Neuronal stem cell (in vitro differentiated cells): ENCODE results near the gene TIE1.

Source experiments
- DNase-seq: peaks from one replicate; pipeline ENCODE4 v3.0.0-alpha.2; 2013; ENCODE audit warnings: low spot score
- H2AFZ ChIP-seq: one replicate; pipeline ENCODE4 v1.6.1; 2013; ENCODE audit warnings: mild to moderate bottlenecking, low read length, inconsistent platforms
- H2AK5ac ChIP-seq: 2 replicates; pipeline ENCODE4 v1.6.1; 2013; ENCODE audit warnings: low read depth, mild to moderate bottlenecking, inconsistent platforms, low read length, moderate library complexity, mixed read lengths
- H2BK120ac ChIP-seq: 2 replicates; pipeline ENCODE4 v1.6.1; 2013; ENCODE audit warnings: low read depth, mild to moderate bottlenecking, inconsistent platforms, low read length, moderate library complexity, mixed read lengths
- H2BK12ac ChIP-seq: one replicate; pipeline ENCODE4 v1.6.1; 2013; ENCODE audit warnings: low read length, inconsistent platforms
- H2BK15ac ChIP-seq: 2 replicates; pipeline ENCODE4 v1.6.1; 2013; ENCODE audit warnings: mild to moderate bottlenecking, low read length, inconsistent platforms, mixed read lengths
- H2BK5ac ChIP-seq: one replicate; pipeline ENCODE4 v1.6.1; 2013; ENCODE audit warnings: inconsistent platforms, mild to moderate bottlenecking, low read length, moderate library complexity
- H3K14ac ChIP-seq: one replicate; pipeline ENCODE4 v1.6.1; 2013; ENCODE audit warnings: low read length, inconsistent platforms
- H3K18ac ChIP-seq: 2 replicates; pipeline ENCODE4 v1.6.1; 2013; ENCODE audit warnings: low read length, inconsistent platforms
- H3K23ac ChIP-seq: 2 replicates; pipeline ENCODE4 v1.6.1; 2013; ENCODE audit warnings: low read depth, mild to moderate bottlenecking, mixed read lengths, low read length, inconsistent platforms; ENCODE audit not compliant: poor library complexity
- H3K27ac ChIP-seq: replicated peaks from 3 replicates; pipeline ENCODE4 v1.5.1; 2013; ENCODE audit warnings: low read length, inconsistent platforms
- H3K27me3 ChIP-seq, 3 experiments: 2 replicates each; pipeline ENCODE4 v1.6.1; 2013; ENCODE audit warnings: low read length in 3 of 3, mild to moderate bottlenecking in 2 of 3, inconsistent platforms in 1 of 3, low read depth in 1 of 3, mixed read lengths in 1 of 3, moderate library complexity in 1 of 3; ENCODE audit not compliant: control insufficient read depth in 3 of 3, insufficient read depth in 3 of 3
- H3K36me3 ChIP-seq, 2 donors: replicated peaks in 1 of 2; 2 replicates each; pipeline ENCODE4 v1.6.1; 2013; ENCODE audit warnings: low read length in 2 of 2; ENCODE audit not compliant: control insufficient read depth in 2 of 2, insufficient read depth in 2 of 2
- H3K4ac ChIP-seq: 2 replicates; pipeline ENCODE4 v1.6.1; 2013; ENCODE audit warnings: inconsistent platforms, mild to moderate bottlenecking, low read length, moderate library complexity
- H3K4me1 ChIP-seq, 2 donors: 1 replicate in 1 of 2; 2 replicates in 1 of 2; pipeline ENCODE4 v1.6.1; 2013; ENCODE audit warnings: low read length in 2 of 2, low read depth in 1 of 2; ENCODE audit not compliant: control insufficient read depth in 2 of 2, insufficient read depth in 1 of 2
- H3K4me2 ChIP-seq: one replicate; pipeline ENCODE4 v1.6.1; 2013; ENCODE audit warnings: mild to moderate bottlenecking, low read length, inconsistent platforms; ENCODE audit not compliant: insufficient read depth, poor library complexity, severe bottlenecking
- H3K4me3 ChIP-seq, 2 donors: 2 replicates each; pipeline ENCODE4 v1.5.1; 2013; ENCODE audit warnings: low read length in 2 of 2, mild to moderate bottlenecking in 2 of 2, inconsistent platforms in 1 of 2, moderate library complexity in 1 of 2
- H3K79me1 ChIP-seq: one replicate; pipeline ENCODE4 v1.6.1; 2013; ENCODE audit warnings: low read depth, mild to moderate bottlenecking, inconsistent platforms, low read length, moderate library complexity
- H3K9ac ChIP-seq: one replicate; pipeline ENCODE4 v1.6.1; 2013; ENCODE audit warnings: mild to moderate bottlenecking, low read depth, low read length, inconsistent platforms; ENCODE audit not compliant: poor library complexity
- H3K9me3 ChIP-seq, 2 donors: replicated peaks in 1 of 2; 2 replicates each; pipeline versions ENCODE3 to v1.6.1; 2013; ENCODE audit warnings: low read length in 2 of 2, mild to moderate bottlenecking in 2 of 2, inconsistent platforms in 1 of 2, low read depth in 1 of 2, mixed read lengths in 1 of 2, moderate library complexity in 1 of 2; ENCODE audit not compliant: control insufficient read depth in 2 of 2, insufficient read depth in 1 of 2
- H4K8ac ChIP-seq: one replicate; pipeline ENCODE4 v1.6.1; 2013; ENCODE audit warnings: low read depth, mild to moderate bottlenecking, inconsistent platforms, low read length, moderate library complexity
- H4K91ac ChIP-seq: one replicate; pipeline ENCODE4 v1.6.1; 2013; ENCODE audit warnings: low read length, low read depth, mild to moderate bottlenecking, inconsistent platforms; ENCODE audit not compliant: poor library complexity
- WGBS, 2 donors: extraction: QIAGEN DNeasy Blood & Tissue Kit; methylation state at CpG; one replicate each; pipeline ENCODE4 v1.1.7; 2013; ENCODE audit warnings: missing lambda C conversion rate in 2 of 2, mixed read lengths in 1 of 2; ENCODE audit not compliant: insufficient read length in 2 of 2, insufficient replicate concordance in 1 of 2; ENCODE audit errors: extremely low coverage in 2 of 2; 5-methylcytosine and 5-hydroxymethylcytosine counted together

Gene TIE1

GRCh38 chr1:43363935-43364525 lies 63.2 kb downstream of the TIE1 start:
- Histone ChIP-seq H3K18ac (no peak overlapping the region), H2AFZ (no peak overlapping the region), H3K4me2 (no peak overlapping the region), H3K27me3 (no peaks in the 10 kb centered on the region), H2BK15ac (no peak overlapping the region), H3K79me1 (peaks cover 9% of the 10 kb centered on the region), H2BK12ac (no peak overlapping the region), H2AK5ac (no peak overlapping the region), H3K9ac (no peak overlapping the region), H4K91ac (no peak overlapping the region), H3K36me3 (peaks cover 43 to 63% of the 10 kb centered on the region in 2 donors), H4K8ac (no peak overlapping the region), H2BK5ac (no peak overlapping the region), H3K4ac (no peak overlapping the region), H3K14ac (no peak overlapping the region), H3K4me3 (no peak overlapping the region), H2BK120ac (no peak overlapping the region), H3K27ac (no peak overlapping the region), H3K23ac (no peak overlapping the region), H3K4me1 (peaks cover 28 to 42% of the 10 kb centered on the region in 2 donors), H3K9me3 (no peaks in the 10 kb centered on the region)
- no CpG with 5 or more reads among the region's 5 CpGs for WGBS, 2 donors
- no peak for DNase-seq

GRCh38 chr1:43365678-43366077 lies 64.9 kb downstream of the TIE1 start:
- Histone ChIP-seq H2AFZ (no peak overlapping the region), H3K27me3 (no peaks in the 10 kb centered on the region), H3K79me1 (peaks cover 4% of the 10 kb centered on the region), H3K36me3 (peaks cover 34 to 48% of the 10 kb centered on the region in 2 donors), H3K23ac (peak overlapping the region; percentile 23), H3K14ac (no peak overlapping the region), H3K4me2 (no peak overlapping the region), H2BK12ac (no peak overlapping the region), H2BK15ac (no peak overlapping the region), H3K4me1 (peaks cover 19 to 35% of the 10 kb centered on the region in 2 donors), H4K91ac (no peak overlapping the region), H2BK5ac (no peak overlapping the region), H3K9ac (no peak overlapping the region), H2BK120ac (no peak overlapping the region), H3K9me3 (no peaks in the 10 kb centered on the region), H3K27ac (no peak overlapping the region), H2AK5ac (peak overlapping the region; percentile 47), H3K4ac (no peak overlapping the region), H4K8ac (no peak overlapping the region), H3K18ac (peak overlapping the region; percentile 14), H3K4me3 (no peak overlapping the region)
- no CpG with 5 or more reads among the region's 2 CpGs for WGBS, 2 donors
- no peak for DNase-seq

DNA sequence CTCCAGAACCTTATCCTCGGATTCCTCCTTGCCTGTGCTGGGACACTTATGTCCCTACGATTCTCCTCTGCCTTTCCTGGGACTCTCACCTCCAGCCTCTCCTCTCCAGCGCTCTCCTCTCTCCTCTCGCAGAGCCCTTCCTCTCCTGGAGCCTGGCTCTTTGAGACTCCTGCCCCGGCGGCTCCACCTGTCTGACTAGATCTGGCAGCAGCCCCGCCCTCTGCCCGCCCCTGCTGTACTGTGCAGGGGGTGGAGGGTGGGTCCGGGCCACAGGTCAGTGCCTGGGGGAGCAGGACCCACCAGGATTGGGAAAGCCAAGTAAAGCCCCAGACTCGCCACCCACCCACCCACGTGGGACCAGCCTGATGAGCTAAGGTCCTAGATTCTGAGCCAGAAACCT lies 65.4 kb downstream of the TIE1 start:
- Histone ChIP-seq H3K4me2 (no peak overlapping the region), H3K4me3 (no peak overlapping the region), H3K79me1 (peaks cover 4% of the 10 kb centered on the region), H3K4ac (no peak overlapping the region), H3K9ac (no peak overlapping the region), H3K27me3 (no peaks in the 10 kb centered on the region), H2AK5ac (peak overlapping the region; percentile 47), H3K18ac (peak overlapping the region; percentile 21), H3K4me1 (peaks cover 14 to 30% of the 10 kb centered on the region in 2 donors), H2BK15ac (no peak overlapping the region), H3K9me3 (no peaks in the 10 kb centered on the region), H3K14ac (no peak overlapping the region), H3K36me3 (peaks cover 29 to 43% of the 10 kb centered on the region in 2 donors), H3K23ac (no peak overlapping the region), H2AFZ (no peak overlapping the region), H4K91ac (no peak overlapping the region), H2BK5ac (no peak overlapping the region), H3K27ac (no peak overlapping the region), H2BK120ac (no peak overlapping the region), H2BK12ac (no peak overlapping the region), H4K8ac (no peak overlapping the region)
- DNase-seq, result no peak
- no CpG with 5 or more reads among the region's 11 CpGs for WGBS, 2 donors

DNA sequence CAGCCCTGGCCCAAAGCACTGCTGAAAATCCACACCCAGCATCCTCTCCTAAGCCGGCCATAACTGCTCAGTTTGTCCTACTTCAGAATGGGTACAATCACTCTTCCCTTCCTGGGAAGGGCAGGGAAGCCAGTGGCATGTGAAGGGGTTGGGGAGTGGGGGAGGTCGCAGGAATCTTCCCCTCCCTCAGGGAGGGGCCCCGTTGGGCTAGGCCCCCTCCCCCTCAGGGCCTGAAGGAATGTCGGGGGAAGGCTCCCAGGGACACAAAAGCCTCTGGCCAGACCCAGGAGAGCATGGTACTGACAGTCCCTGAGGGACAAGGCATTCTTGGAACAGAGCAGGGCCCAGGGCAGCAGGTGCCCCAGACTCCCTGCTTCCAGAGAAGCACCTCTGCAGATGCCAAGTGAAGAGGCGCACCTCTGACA lies 65.8 kb downstream of the TIE1 start:
- H2BK12ac ChIP-seq, result peak overlapping the region; percentile 99
- H3K4ac ChIP-seq, result no peak overlapping the region
- H2BK15ac ChIP-seq, result peak overlapping the region; percentile 76
- H4K91ac ChIP-seq, result no peak overlapping the region
- peak overlapping the region; percentile 90 for H2AK5ac ChIP-seq
- no CpG with 5 or more reads among the region's 5 CpGs for WGBS, 2 donors
- peak overlapping the region; percentile 94 for H3K23ac ChIP-seq
- peak overlapping the region; percentile 93 for H3K9ac ChIP-seq
- no peak overlapping the region for H2AFZ ChIP-seq
- peaks cover 11 to 29% of the 10 kb centered on the region in 2 donors for H3K4me1 ChIP-seq
- H3K27me3 ChIP-seq, result no peaks in the 10 kb centered on the region
- no peak for DNase-seq
- H3K79me1 ChIP-seq, result peaks cover 4% of the 10 kb centered on the region
- no peaks in the 10 kb centered on the region for H3K9me3 ChIP-seq
- H2BK120ac ChIP-seq, result no peak overlapping the region
- no peak overlapping the region for H3K14ac ChIP-seq
- no peak overlapping the region for H3K27ac ChIP-seq
- H3K4me2 ChIP-seq, result peak overlapping the region; percentile 77
- H3K18ac ChIP-seq, result peak overlapping the region; percentile 84
- H3K36me3 ChIP-seq, result peaks cover 25 to 39% of the 10 kb centered on the region in 2 donors
- H4K8ac ChIP-seq, result no peak overlapping the region
- no peak overlapping the region for H2BK5ac ChIP-seq
- peak overlapping the region; percentile 77 to 79 for H3K4me3 ChIP-seq
